CD4-positive, CD25-positive, alpha-beta regulatory T cell (primary cell): ENCODE results near the gene NOP14. TPM values are rescaled to one million over a fixed set of nuclear protein-coding genes. Genes with fewer than 3 reads are reported as not detected.
"Not testable (repeated sequence)": the region's sequence is repeated elsewhere in the genome, so short reads cannot be mapped to it uniquely, and the experiment has no call there.

ENCODE experiments used
- ATAC-seq, 2 donors: fragments of 150-1000 bp; cut with Tn5 transposase; one replicate each; pipeline ENCODE4 v1.10.0; 2021; ENCODE audit warnings: low read depth in 2 of 2, moderate number of reproducible peaks in 2 of 2, moderate library complexity in 1 of 2
- DNase-seq, 3 donors: peaks; one replicate each; pipeline versions ENCODE4 v3.0.0 to v3.0.0-alpha.2; 2012 to 2022; ENCODE audit warnings: mixed read lengths in 1 of 3
- H3K27ac ChIP-seq: one replicate; pipeline ENCODE4 v1.7.0; 2013; ENCODE audit warnings: mild to moderate bottlenecking, low read length; ENCODE audit not compliant: insufficient read depth, poor library complexity, severe bottlenecking
- H3K27me3 ChIP-seq: one replicate; pipeline ENCODE4 v1.7.0; 2013; ENCODE audit warnings: low read length; ENCODE audit not compliant: control insufficient read depth, insufficient read depth
- H3K36me3 ChIP-seq: one replicate; pipeline ENCODE4 v1.7.0; 2013; ENCODE audit warnings: mild to moderate bottlenecking, low read length, moderate library complexity; ENCODE audit not compliant: control insufficient read depth, insufficient read depth
- H3K4me1 ChIP-seq: 2 replicates; pipeline ENCODE4 v1.7.0; 2013; ENCODE audit warnings: mild to moderate bottlenecking, low read length; ENCODE audit not compliant: insufficient read depth, control insufficient read depth, poor library complexity, severe bottlenecking
- H3K4me3 ChIP-seq: one replicate; pipeline ENCODE4 v1.7.0; 2013; ENCODE audit warnings: low read depth, mild to moderate bottlenecking, low read length, moderate library complexity
- H3K9me3 ChIP-seq, 2 experiments: 1 replicate in 1 of 2; 2 replicates in 1 of 2; pipeline ENCODE4 v1.7.0; 2013; ENCODE audit warnings: low read length in 2 of 2, mild to moderate bottlenecking in 1 of 2, moderate library complexity in 1 of 2; ENCODE audit not compliant: control insufficient read depth in 2 of 2
- H3K27ac Mint-ChIP-seq, 3 donors: one replicate each; pipeline ENCODE4 v1.8.0; 2020 to 2022; ENCODE audit warnings: mild to moderate bottlenecking in 3 of 3, mixed read lengths in 3 of 3, moderate library complexity in 2 of 3
- H3K27me3 Mint-ChIP-seq: one replicate; pipeline ENCODE4 v1.8.0; 2022; ENCODE audit warnings: mild to moderate bottlenecking, mixed read lengths
- H3K36me3 Mint-ChIP-seq: one replicate; pipeline ENCODE4 v1.8.0; 2020; ENCODE audit warnings: mixed read lengths
- H3K4me1 Mint-ChIP-seq, 4 donors: one replicate each; pipeline ENCODE4 v1.8.0; 2020 to 2022; ENCODE audit warnings: mixed read lengths in 4 of 4, mild to moderate bottlenecking in 1 of 4
- H3K4me3 Mint-ChIP-seq, 4 donors: one replicate each; pipeline ENCODE4 v1.8.0; 2020 to 2022; ENCODE audit warnings: mild to moderate bottlenecking in 4 of 4, mixed read lengths in 4 of 4, moderate library complexity in 3 of 4
- H3K9me3 Mint-ChIP-seq, 7 donors: one replicate each; pipeline ENCODE4 v1.8.0; 2020 to 2022; ENCODE audit warnings: mixed read lengths in 7 of 7, mild to moderate bottlenecking in 3 of 7, moderate library complexity in 2 of 7
- polyA plus RNA-seq, 4 donors: library from polyadenylated mRNA; unstranded; fragments of 300-500 nt; fragmentation: Illumina TruSeq; gene quantifications; one replicate each; pipeline ENCODE4 v1.2.3, GENCODE V29; 2021
- total RNA-seq: library from RNA; stranded (reverse); gene quantifications from one replicate; pipeline ENCODE4 v1.2.3, GENCODE V29; 2022

Gene NOP14
- total and polyA plus RNA-seq, 5 donors from 2014 or later: 7.6 to 25.8 (median 10.7) TPM

- peaks cover 0 to 3% (median 0%) of the 10 kb centered on the region in 7 donors for H3K9me3 Mint-ChIP-seq
- peaks cover 67% of the 10 kb centered on the region for H3K36me3 ChIP-seq
- peaks cover 43% of the 10 kb centered on the region for H3K36me3 Mint-ChIP-seq
- peaks cover 12 to 24% (median 18%) of the 10 kb centered on the region in 4 donors for H3K4me1 Mint-ChIP-seq
- no peaks in the 10 kb centered on the region for H3K9me3 ChIP-seq
- no peaks in the 10 kb centered on the region for H3K27me3 ChIP-seq
- ATAC-seq: no peak
- H3K4me3 Mint-ChIP-seq: no peak overlapping the region
- peak overlapping the region in 1 of 3 donors; percentile 65 for H3K27ac Mint-ChIP-seq
- no peaks in the 10 kb centered on the region for H3K27me3 Mint-ChIP-seq
- no peak for DNase-seq
- H3K4me3 ChIP-seq: no peak overlapping the region
- H3K4me1 ChIP-seq: peaks cover 18% of the 10 kb centered on the region
- H3K27ac ChIP-seq: no peak overlapping the region
These were observed 37.0 kb downstream of the NOP14 start for GRCh38 chr4:2925931-2926860.

DNA sequence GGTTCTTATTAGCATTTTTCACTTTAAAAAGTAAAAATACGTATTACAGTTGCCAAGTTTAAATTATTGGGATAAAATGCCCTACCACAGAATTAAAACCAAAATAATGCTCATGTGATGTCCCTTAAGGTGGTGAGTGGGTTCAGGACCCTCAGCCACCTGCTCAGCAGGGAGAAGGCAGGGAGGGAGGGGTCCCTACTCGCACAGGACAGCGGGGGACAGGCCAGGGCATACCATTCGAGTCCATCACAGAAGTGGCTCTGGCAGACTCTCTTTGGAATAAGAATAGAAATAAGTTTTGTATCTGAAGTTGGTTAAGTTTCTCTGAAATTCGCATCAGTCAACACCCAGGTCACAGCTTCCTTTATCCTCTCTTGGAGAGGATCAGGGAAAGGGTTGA is 37.7 kb downstream of the NOP14 start:
- H3K27ac Mint-ChIP-seq: no peak overlapping the region
- DNase-seq: no peak
- no peaks in the 10 kb centered on the region for H3K9me3 ChIP-seq

GRCh38 chr4:2924765-2925301 is 38.4 kb downstream of the NOP14 start:
- Mint-ChIP-seq H3K4me3 (no peak overlapping the region), H3K4me1 (peaks cover 16 to 36% (median 28%) of the 10 kb centered on the region in 4 donors), H3K36me3 (peaks cover 52% of the 10 kb centered on the region), H3K27me3 (no peaks in the 10 kb centered on the region), H3K9me3 (peaks cover 0 to 3% (median 0%) of the 10 kb centered on the region in 7 donors), H3K27ac (peak overlapping the region in 2 of 3 donors; percentile 7 to 41)
- Histone ChIP-seq H3K4me3 (no peak overlapping the region), H3K27ac (no peak overlapping the region), H3K9me3 (no peaks in the 10 kb centered on the region), H3K27me3 (no peaks in the 10 kb centered on the region), H3K36me3 (peaks cover 63% of the 10 kb centered on the region), H3K4me1 (peaks cover 18% of the 10 kb centered on the region)
- no peak for DNase-seq
- no peak for ATAC-seq

More for the DNA sequence above, 37.7 kb downstream of the NOP14 start:
- H3K4me3 ChIP-seq: no peak overlapping the region
- peaks cover 47% of the 10 kb centered on the region for H3K36me3 Mint-ChIP-seq
- no peak for ATAC-seq
- peaks cover 15 to 30% (median 23%) of the 10 kb centered on the region in 4 donors for H3K4me1 Mint-ChIP-seq
- H3K4me3 Mint-ChIP-seq: no peak overlapping the region
- H3K27me3 Mint-ChIP-seq: no peaks in the 10 kb centered on the region
- H3K27ac ChIP-seq: no peak overlapping the region
- no peaks in the 10 kb centered on the region for H3K27me3 ChIP-seq
- H3K4me1 ChIP-seq: peaks cover 18% of the 10 kb centered on the region
- H3K9me3 Mint-ChIP-seq: peaks cover 0 to 3% (median 0%) of the 10 kb centered on the region in 7 donors
- H3K36me3 ChIP-seq: peaks cover 66% of the 10 kb centered on the region

DNA sequence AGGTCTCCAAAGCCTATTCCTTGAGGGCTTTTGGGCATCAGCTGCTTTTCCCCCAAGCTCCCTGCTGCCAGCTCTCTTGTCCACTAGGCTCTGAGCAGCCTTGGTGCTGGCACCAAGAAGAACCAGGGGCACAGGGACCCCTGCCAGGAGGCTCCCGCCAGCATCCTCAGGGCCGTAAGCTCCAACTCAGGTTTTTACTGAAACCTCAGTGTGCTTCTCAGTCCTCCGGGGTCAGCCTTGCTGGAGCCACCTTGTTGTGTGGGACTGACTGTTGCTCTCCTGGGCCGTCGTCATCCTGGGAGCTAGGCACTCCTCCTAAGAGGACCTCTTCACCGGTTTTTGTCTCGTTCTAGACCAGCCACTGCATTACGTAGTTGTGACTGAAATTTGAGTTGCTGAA is 38.9 kb downstream of the NOP14 start:
- ATAC-seq: no peak

DNA sequence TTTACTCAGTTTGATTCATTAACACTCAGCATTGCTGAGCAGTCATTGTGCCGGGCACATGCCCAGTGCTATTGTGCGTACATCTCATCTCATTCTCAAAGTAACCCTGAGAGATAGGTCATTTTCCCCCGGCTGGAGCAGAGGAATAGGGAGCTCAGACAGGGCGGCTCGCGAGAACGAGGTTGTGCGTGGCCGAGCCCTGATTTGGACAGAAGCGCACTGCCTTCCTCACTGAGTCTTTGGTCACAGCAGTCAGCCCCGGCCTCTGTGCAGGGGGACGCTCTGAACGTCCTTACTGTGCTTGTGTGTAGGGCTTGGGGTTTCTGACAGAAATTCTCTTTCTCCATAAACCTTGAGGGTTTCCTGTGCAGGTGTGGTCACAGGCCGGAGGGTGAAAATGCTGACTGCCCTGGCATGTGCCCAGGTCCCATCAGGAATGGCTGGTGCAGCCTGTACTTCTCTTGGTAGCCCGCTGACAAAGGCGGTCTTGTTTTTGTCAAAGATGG is 39.5 kb downstream of the NOP14 start:
- Histone ChIP-seq H3K36me3 (peaks cover 54% of the 10 kb centered on the region), H3K27ac (peak overlapping the region; percentile 23), H3K9me3 (no peaks in the 10 kb centered on the region), H3K4me3 (no peak overlapping the region), H3K27me3 (no peaks in the 10 kb centered on the region), H3K4me1 (peaks cover 18% of the 10 kb centered on the region)
- Mint-ChIP-seq H3K36me3 (peaks cover 54% of the 10 kb centered on the region), H3K27ac (peak overlapping the region in 2 of 3 donors; percentile 65 to 84), H3K4me3 (peak overlapping the region in 2 of 4 donors; percentile 47 to 61), H3K4me1 (peaks cover 16 to 45% (median 34%) of the 10 kb centered on the region in 4 donors), H3K9me3 (peaks cover 0 to 5% (median 0%) of the 10 kb centered on the region in 7 donors), H3K27me3 (no peaks in the 10 kb centered on the region)
- DNase-seq (no peak), ATAC-seq (no peak)

More for the DNA sequence above, 38.9 kb downstream of the NOP14 start:
- Histone ChIP-seq H3K36me3 (peaks cover 60% of the 10 kb centered on the region), H3K4me1 (peaks cover 18% of the 10 kb centered on the region), H3K27me3 (no peaks in the 10 kb centered on the region), H3K27ac (no peak overlapping the region), H3K4me3 (no peak overlapping the region), H3K9me3 (no peaks in the 10 kb centered on the region)
- H3K27ac Mint-ChIP-seq: peak overlapping the region in 2 of 3 donors; percentile 7 to 41
- no peak for DNase-seq
- no peaks in the 10 kb centered on the region for H3K27me3 Mint-ChIP-seq
- H3K4me3 Mint-ChIP-seq: peak overlapping the region in 1 of 4 donors; percentile 47
- peaks cover 58% of the 10 kb centered on the region for H3K36me3 Mint-ChIP-seq
- H3K9me3 Mint-ChIP-seq: peaks cover 0 to 5% (median 0%) of the 10 kb centered on the region in 7 donors
- peaks cover 16 to 42% (median 34%) of the 10 kb centered on the region in 4 donors for H3K4me1 Mint-ChIP-seq

- no peak for ATAC-seq
These were observed 40.1 kb downstream of the NOP14 start for GRCh38 chr4:2923141-2923551.

GRCh38 chr4:2922453-2923101 is 40.6 kb downstream of the NOP14 start:
- peaks cover 47% of the 10 kb centered on the region for H3K36me3 ChIP-seq
- DNase-seq: peak in 1 of 3 donors; percentile 65
- not testable (repeated sequence) for H3K9me3 ChIP-seq, H3K27me3 Mint-ChIP-seq, ATAC-seq, H3K9me3 Mint-ChIP-seq, H3K4me3 ChIP-seq, H3K27me3 ChIP-seq
- peak overlapping the region in 2 of 4 donors; percentile 47 to 79 for H3K4me3 Mint-ChIP-seq
- H3K27ac ChIP-seq: peak overlapping the region; percentile 14
- H3K27ac Mint-ChIP-seq: peak overlapping the region; percentile 88 to 90 (median 89)
- peaks cover 58% of the 10 kb centered on the region for H3K36me3 Mint-ChIP-seq
- peaks cover 18% of the 10 kb centered on the region for H3K4me1 ChIP-seq
- peaks cover 25 to 56% (median 44%) of the 10 kb centered on the region in 4 donors for H3K4me1 Mint-ChIP-seq

More at GRCh38 chr4:2923141-2923551, 40.1 kb downstream of the NOP14 start:
- no peak for DNase-seq
- Histone ChIP-seq H3K4me1 (peaks cover 18% of the 10 kb centered on the region), H3K4me3 (no peak overlapping the region), H3K36me3 (peaks cover 51% of the 10 kb centered on the region), H3K27ac (peak overlapping the region; percentile 23), H3K27me3 (no peaks in the 10 kb centered on the region), H3K9me3 (no peaks in the 10 kb centered on the region)
- Mint-ChIP-seq H3K36me3 (peaks cover 58% of the 10 kb centered on the region), H3K27me3 (no peaks in the 10 kb centered on the region), H3K27ac (peak overlapping the region in 2 of 3 donors; percentile 65 to 84), H3K9me3 (peaks cover 0 to 5% (median 0%) of the 10 kb centered on the region in 7 donors), H3K4me3 (peak overlapping the region in 1 of 4 donors; percentile 61), H3K4me1 (peaks cover 21 to 50% (median 38%) of the 10 kb centered on the region in 4 donors)
